RPMI8226 (cell line): ENCODE measurements around the gene ZNF438.
"Not testable (repeated sequence)": the region's sequence is repeated elsewhere in the genome, so short reads cannot be mapped to it uniquely, and the experiment has no call there.

Source experiments
- DNase-seq: peaks from one replicate; pipeline ENCODE4 v3.0.0-alpha.2; 2015

The ZNF438 gene

GRCh38 chr10:31041011-31041410, 9.3 kb upstream of the ZNF438 start:
- DNase-seq = no peak

GRCh38 chr10:31039006-31039405, 7.3 kb upstream of the ZNF438 start:
- not testable (repeated sequence) for DNase-seq

DNA sequence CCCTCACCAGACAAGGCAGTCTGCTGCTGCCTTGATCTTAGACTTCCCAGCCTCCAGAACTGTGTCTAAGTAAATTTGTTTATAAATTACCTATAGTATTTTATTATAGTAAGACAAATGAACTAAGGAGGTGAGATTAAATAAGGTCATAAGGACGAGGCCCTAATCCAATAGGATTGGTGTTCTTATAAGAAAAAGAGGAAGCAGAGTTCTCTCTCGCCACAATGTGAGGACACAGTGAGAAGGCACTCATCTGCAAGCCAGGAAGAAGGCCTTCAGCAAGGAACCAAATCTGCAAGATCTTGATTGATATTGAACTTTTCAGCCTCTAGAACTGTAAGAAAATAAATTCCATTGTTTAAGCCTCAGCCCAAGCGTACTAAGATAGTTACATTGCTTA, 6.1 kb upstream of the ZNF438 start:
- no peak for DNase-seq

GRCh38 chr10:31036209-31036608, 4.5 kb upstream of the ZNF438 start:
- DNase-seq = no peak

- no peak for DNase-seq
Observed at GRCh38 chr10:31035266-31035798, 3.7 kb upstream of the ZNF438 start.

- DNase-seq = no peak
Observed at GRCh38 chr10:31034098-31034909, 2.6 kb upstream of the ZNF438 start.

GRCh38 chr10:31033147-31033546, 1.5 kb upstream of the ZNF438 start:
- DNase-seq = no peak

- peak; percentile 89 for DNase-seq
Observed at GRCh38 chr10:31032258-31033132, 830 bp upstream of the ZNF438 start.

GRCh38 chr10:31031205-31031557, 484 bp downstream of the ZNF438 start:
- no peak for DNase-seq

DNA sequence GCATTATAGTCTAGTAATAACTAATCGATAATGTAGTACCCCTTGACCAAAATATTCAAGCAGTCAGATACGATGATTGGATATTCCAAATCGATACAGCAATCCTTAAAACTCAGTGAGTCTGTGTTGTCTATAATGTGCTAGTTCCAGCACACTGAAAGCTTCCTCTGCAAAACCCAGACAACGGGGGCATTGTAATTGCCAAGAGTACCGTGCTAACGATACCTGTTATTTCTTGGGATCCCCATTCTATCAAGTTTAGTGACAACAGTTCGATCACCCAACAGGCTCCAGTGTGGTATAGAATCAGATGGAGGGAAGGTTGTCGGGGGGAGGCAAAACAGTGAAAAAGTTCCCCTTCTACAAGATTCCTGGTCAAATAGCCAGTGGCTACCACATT, 865 bp downstream of the ZNF438 start:
- DNase-seq = no peak

- no peak for DNase-seq
Observed at GRCh38 chr10:31030260-31030659, 1.4 kb downstream of the ZNF438 start.

GRCh38 chr10:31028081-31028480, 3.6 kb downstream of the ZNF438 start:
- no peak for DNase-seq

DNA sequence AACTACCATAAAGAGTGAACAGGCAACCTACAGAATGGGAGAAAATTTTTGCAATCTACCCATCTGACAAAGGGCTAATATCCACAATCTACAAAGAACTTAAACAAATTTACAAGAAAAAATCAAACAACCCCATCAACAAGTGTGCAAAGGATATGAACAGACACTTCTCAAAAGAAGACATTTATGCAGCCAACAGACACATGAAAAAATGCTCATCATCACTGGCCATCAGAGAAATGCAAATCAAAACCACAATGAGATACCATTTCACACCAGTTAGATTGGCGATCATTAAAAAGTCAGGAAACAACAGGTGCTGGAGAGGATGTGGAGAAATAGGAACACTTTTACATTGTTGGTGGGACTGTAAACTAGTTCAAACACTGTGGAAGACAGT, 5.4 kb downstream of the ZNF438 start:
- DNase-seq = not testable (repeated sequence)

GRCh38 chr10:31025142-31025541, 6.5 kb downstream of the ZNF438 start:
- DNase-seq = no peak

- no peak for DNase-seq
Observed at GRCh38 chr10:31023558-31023957, 8.1 kb downstream of the ZNF438 start.

DNA sequence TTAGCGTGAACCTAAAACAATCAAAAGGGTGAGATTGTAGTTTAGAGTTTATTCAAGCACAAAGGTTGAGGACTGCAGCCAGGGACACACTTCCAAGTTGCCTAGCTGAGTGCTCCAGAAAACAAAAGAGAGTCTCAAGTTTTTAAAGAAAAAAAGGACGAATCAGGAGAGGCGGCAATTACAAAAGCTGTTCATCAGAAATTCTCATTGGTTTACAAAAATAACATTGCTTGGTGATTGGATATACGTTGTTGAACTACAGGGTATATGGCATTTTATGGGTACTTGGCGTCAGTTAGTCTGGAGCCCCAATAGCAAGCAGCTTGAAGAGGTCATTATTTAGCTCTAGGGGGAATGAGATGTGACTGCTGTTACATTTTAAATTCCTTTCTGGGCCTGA, 11.5 kb downstream of the ZNF438 start:
- DNase-seq = no peak

GRCh38 chr10:31018962-31019361, 12.7 kb downstream of the ZNF438 start:
- no peak for DNase-seq

GRCh38 chr10:31018356-31018750, 13.3 kb downstream of the ZNF438 start:
- DNase-seq = no peak

DNA sequence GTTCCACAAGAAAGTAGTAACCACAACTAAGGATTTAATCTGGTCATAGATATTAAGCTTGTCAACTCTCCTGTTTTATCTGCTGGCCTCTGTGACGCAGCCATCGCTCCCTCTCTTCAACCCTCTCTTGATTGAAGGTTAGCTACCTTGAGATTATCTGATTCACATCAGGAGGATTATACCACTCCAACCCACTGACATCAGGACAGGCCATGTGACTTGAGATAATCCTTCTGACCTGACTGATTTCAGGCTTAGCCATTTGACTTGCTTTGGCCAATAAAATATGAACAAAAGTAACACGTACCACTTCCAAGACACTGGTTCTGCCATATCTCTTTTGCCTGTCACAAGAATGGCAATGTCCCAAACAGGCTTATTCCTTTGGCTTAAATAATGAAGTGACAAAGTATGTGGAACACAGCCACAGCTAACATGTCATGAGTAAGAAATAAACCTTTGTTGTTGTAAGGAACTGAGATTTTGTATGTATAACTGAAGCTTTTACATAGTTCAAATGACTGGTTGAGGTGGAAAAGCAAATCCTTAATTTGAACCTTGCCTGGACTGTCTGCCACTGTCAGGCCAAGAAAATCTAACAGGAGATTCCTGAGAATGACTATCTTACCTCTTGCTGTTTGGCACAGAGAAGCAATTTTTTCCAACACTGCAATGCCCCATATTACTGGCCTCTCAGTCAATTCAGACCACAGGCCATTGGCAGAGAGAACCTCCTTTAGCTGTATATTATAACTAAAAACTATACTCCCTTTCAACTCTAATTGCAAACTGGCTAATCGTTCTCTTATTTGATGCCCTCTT, 13.9 kb downstream of the ZNF438 start:
- no peak for DNase-seq

GRCh38 chr10:31014161-31014875, 17.3 kb downstream of the ZNF438 start:
- no peak for DNase-seq

GRCh38 chr10:31013331-31013730, 18.3 kb downstream of the ZNF438 start:
- DNase-seq = no peak

DNA sequence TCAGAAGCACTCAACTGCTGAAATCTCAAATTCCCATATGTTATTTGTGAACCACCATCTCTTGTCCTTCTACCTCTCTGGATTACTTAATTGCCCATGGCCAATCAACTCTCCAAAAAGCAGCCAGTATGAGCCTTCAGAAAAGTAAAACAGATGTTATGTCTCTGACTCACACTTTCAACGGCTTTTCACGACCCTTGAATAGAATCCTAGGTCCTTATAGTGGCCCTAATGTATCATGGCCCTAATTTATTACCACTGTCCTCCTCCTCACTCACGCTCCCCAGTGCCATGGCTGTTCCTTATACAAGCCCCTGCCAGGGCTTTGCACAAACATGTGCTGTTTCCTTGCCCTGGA, 20.0 kb downstream of the ZNF438 start:
- no peak for DNase-seq
